Activated CD4-positive, alpha-beta T cell treated with anti-CD3 and anti-CD28 coated beads for 4 hours (primary cell): ENCODE results near the gene LONP2.

Source experiments
- DNase-seq, 2 donors: peaks; one replicate each; pipeline ENCODE4 v3.0.0-alpha.2; 2020

Gene LONP2, protein sequence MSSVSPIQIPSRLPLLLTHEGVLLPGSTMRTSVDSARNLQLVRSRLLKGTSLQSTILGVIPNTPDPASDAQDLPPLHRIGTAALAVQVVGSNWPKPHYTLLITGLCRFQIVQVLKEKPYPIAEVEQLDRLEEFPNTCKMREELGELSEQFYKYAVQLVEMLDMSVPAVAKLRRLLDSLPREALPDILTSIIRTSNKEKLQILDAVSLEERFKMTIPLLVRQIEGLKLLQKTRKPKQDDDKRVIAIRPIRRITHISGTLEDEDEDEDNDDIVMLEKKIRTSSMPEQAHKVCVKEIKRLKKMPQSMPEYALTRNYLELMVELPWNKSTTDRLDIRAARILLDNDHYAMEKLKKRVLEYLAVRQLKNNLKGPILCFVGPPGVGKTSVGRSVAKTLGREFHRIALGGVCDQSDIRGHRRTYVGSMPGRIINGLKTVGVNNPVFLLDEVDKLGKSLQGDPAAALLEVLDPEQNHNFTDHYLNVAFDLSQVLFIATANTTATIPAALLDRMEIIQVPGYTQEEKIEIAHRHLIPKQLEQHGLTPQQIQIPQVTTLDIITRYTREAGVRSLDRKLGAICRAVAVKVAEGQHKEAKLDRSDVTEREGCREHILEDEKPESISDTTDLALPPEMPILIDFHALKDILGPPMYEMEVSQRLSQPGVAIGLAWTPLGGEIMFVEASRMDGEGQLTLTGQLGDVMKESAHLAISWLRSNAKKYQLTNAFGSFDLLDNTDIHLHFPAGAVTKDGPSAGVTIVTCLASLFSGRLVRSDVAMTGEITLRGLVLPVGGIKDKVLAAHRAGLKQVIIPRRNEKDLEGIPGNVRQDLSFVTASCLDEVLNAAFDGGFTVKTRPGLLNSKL

GRCh38 chr16:48244080-48244862, at the start of gene LONP2:
LONP2 (plus strand) TSS chr16:48244300; CDS start chr16:48244389, 89 bp downstream.
- DNase-seq: peak; percentile 87 to 90

- no peak for DNase-seq
Measured at GRCh38 chr16:48194828-48195556, 49.1 kb upstream of the LONP2 start.

DNA sequence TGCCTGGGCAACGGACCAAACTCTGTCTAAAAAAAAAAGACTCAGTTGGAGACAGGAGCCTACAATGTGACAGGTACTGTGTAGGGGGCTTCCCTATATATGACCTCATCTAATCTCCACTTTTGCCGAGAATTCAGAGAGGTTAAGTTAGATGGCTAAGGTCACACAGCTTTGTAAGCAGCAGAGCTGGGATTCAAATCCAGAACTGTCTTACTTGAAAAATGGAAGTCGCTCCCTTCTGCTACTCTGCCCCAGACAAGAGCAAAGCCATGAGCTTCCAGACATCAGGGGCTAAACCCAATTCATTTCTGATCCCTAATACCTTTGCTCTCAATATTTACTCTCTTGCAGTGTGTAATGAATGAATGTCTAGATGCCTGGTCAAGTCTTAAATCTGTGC, 46.8 kb upstream of the LONP2 start:
- no peak for DNase-seq

DNA sequence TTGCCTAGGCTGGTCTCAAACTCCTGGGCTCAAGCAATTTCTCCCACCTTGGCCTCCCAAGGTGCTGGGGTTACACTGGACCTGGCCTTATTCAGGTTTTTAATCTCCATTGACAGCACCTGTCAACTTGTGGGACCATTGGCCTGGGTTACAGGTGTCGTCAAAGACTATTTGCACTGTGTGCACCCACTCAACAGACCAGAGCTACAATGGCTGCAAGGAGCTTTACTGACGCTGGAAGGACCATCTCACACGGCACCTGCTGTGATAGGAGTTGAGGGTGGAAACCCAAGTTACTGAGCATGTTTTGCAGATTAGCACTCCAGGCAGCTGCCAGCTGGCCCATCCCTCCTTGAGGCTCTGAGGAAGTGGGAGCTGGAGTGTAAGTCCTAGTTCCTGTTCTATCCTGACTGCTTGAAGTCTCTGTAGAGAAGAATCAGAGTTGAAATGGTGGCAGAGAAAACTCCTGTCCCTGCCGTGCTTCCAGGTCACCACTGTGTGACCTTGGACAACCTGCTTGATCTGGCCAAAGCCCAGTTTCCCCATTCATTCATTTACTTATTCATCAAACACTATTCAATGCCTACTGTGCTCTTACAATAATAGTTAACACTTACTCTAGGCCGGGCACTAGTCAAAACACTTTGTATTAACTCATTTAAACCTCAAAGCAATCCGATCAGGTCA, 42.4 kb upstream of the LONP2 start:
- DNase-seq: no peak

DNA sequence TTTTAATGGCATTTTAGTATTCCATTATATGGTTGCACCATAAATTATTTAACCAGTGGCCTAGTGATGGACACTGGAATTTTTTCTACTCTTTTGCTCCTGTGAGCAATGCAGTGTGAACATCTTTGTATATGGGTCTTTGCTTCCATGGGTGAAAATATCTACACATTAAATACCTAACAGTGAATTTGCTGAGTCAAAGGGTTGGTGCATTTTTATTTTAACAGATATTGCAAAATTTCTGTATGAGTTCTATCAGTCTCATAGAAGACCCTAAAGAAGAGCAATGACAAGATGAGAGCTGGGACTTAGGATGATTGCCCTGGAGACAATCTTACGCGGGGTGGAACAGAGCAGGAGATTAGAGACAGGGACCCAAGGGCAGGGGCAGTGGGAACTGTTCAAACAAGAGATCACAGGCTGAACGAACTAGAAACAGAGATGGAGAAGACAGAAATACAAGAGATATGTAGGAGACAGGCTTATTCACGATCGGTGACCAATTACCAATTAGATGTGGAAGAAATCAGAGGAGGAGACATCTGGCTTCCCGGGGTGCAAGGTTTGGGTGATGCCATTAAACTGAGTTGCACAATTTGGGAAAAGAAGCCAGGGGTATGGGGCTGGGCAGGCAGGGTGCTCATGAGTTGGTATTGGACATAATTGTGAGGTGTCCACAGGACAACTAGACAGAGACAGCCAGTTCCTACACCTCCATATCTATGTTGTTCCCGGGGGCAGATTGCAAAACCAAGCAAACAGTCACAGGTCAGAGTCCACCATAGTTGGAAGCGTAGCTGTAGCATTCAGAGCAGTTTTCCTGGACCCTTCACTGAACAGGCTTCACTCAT, 39.9 kb upstream of the LONP2 start:
- DNase-seq: no peak

DNA sequence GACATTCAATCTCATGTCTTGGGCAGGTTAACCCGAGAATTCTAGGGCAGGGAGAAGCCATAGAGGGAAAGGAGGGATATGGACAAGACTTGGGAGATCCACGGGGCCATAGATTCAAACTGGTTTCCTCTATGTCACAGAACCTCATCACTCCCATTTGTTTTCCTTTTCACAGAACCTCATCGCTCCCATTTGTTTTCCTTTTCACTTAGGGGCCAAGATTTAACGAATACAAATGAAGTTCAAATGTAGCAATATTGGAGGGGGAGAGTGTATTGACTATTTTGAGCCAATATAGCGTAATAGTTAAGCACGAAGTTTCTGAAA, 39.3 kb upstream of the LONP2 start:
- DNase-seq: no peak

- no peak for DNase-seq
Measured at GRCh38 chr16:48206594-48207242, 37.4 kb upstream of the LONP2 start.

- DNase-seq: no peak
Measured at GRCh38 chr16:48210747-48211146, 33.4 kb upstream of the LONP2 start.

DNA sequence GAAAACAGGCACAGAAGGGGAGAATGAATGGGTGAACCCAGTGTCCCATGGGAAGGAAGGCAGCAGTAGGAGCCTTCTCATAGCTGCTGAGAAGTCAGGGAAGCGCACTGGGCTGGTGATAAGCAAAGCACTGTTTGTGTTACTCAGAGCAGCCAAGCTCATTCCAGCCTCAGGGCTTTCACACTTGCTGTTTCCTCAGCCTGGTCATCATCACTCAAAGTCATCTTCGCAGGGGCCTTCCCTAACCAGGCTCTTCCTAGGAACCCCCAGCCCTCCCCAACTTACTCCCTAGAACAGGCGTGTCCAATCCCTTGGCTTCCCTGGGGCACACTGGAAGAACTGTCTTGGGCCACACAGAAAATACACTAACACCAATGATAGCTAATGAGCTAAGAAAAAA, 32.1 kb upstream of the LONP2 start:
- no peak for DNase-seq

- no peak for DNase-seq
Measured at GRCh38 chr16:48215738-48216137, 28.4 kb upstream of the LONP2 start.

- DNase-seq: no peak
Measured at GRCh38 chr16:48217708-48218107, 26.4 kb upstream of the LONP2 start.

DNA sequence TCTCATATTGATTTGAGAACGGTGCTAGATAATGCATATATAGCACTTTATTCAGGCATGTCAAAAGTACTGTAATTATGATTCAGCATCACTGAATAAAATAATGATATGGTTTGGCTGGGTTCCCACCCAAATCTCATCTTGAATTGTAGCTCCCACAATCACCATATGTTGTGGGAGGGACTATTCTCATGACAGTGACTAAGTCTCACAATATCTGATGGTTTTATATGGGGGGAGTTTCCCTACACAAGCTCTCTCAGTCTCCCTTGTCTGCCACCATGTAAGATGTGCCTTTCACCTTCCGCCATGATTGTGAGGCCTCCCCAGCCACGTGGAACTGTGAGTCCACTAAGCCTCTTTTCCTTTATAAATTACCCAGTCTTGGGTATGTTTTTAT, 25.6 kb upstream of the LONP2 start:
- no peak for DNase-seq

DNA sequence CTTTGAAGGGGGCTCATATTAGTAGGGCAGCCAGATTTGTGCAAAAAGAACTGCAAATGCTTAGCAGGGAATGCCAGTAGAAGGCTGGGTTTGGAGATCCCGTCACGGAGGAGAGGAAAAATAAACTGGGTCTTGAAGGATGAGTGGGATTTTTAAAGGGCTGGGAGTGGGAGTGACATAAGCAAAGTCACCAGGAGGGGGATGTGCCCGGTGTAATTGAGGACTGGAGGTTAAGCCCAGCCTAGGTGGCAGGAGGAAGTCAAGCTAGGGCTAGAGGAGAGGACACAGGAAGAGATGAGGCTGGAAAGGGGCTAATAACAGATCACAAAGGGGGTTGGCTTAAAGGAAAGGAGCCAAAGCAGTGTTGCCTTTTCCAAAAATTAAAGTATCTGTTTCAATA, 23.2 kb upstream of the LONP2 start:
- no peak for DNase-seq

DNA sequence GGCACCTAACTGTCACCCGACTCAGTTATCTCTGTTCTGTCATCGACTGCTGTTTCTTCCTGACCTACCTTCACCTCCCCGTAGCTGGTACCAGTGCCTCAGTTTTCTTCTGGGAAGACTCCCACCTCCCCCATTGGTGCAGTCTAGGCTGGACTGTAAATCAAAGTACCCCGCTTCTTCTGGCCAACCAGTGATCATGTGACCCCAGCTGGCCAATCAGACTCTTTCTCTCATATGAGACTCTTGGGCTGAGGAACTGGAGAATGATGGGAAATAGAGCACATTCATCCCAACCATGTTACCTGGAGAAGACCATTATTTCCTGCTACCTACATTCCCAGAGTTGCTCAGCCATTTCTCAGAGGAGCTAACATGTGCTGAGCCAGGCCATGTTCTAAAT, 20.6 kb upstream of the LONP2 start:
- DNase-seq: no peak

GRCh38 chr16:48225456-48225855, 18.6 kb upstream of the LONP2 start:
- no peak for DNase-seq

GRCh38 chr16:48231727-48232492, 12.2 kb upstream of the LONP2 start:
- DNase-seq: peak; percentile 3 to 5

DNA sequence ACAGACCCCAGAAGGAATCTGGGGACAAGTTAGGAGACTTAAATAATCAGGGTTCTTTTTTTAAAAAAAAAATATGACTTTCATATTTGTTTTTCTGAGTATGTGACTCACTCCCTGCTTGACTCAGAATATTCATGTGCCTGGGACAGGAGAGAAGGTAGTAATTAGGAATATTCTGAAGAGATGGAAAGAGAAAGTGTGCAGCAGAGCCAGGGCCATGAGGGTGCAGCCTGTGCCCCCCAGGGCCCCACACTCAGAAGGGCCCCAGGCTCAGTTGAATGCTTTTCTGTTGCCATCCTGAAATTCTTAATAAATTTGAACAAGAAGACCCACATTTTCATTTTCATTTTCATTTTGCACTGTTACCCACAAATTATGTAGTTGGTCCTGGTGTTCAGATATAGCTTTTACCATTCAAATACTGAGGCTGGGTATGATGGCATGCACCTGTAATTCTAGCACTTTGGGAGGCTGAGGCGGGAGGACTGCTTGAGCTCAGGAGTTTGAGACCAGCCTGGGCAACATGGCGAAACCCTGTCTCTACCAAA, 11.5 kb upstream of the LONP2 start:
- DNase-seq: no peak

- DNase-seq: no peak
Measured at GRCh38 chr16:48234630-48235029, 9.5 kb upstream of the LONP2 start.

- DNase-seq: no peak
Measured at GRCh38 chr16:48235058-48235555, 9.0 kb upstream of the LONP2 start.
